ENCODE data around the gene KIF11.
"Not testable (repeated sequence)": the region's sequence is repeated elsewhere in the genome, so short reads cannot be mapped to it uniquely, and the experiment has no call there.

KIF11 gene

DNA sequence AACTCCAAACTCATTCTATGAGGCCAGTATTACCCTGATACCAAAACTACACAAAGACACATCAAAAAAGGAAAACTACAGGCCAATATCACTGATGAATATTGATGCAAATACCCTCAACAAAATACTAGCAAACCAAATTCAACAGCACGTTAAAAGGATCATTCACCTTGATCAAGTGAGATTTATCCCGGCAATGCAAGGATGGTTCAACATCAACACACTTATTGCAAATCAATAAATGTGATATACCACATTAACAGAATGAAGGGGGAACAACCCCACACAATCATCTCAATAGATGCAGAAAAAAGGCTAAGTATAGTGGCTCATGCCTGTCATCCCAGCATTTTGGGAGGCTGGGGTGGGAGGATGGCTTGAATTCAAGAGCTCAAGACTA is 39.0 kb upstream of the KIF11 start:
- TF ChIP-seq, protein P1, sequence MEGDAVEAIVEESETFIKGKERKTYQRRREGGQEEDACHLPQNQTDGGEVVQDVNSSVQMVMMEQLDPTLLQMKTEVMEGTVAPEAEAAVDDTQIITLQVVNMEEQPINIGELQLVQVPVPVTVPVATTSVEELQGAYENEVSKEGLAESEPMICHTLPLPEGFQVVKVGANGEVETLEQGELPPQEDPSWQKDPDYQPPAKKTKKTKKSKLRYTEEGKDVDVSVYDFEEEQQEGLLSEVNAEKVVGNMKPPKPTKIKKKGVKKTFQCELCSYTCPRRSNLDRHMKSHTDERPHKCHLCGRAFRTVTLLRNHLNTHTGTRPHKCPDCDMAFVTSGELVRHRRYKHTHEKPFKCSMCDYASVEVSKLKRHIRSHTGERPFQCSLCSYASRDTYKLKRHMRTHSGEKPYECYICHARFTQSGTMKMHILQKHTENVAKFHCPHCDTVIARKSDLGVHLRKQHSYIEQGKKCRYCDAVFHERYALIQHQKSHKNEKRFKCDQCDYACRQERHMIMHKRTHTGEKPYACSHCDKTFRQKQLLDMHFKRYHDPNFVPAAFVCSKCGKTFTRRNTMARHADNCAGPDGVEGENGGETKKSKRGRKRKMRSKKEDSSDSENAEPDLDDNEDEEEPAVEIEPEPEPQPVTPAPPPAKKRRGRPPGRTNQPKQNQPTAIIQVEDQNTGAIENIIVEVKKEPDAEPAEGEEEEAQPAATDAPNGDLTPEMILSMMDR (IDR thresholded peaks at IDR 0.05; ENCODE audit: insufficient read depth, low read length, missing control alignments): no peak
- POLR2A ChIA-PET: no interaction called here
- CTCF ChIA-PET: no interaction called here
- H3K4me3 ChIP-seq (ENCODE audit: low read depth, low read length): no peak overlapping the region
- no peak for DNase-seq (ENCODE audit: low read depth, low spot score)

DNA sequence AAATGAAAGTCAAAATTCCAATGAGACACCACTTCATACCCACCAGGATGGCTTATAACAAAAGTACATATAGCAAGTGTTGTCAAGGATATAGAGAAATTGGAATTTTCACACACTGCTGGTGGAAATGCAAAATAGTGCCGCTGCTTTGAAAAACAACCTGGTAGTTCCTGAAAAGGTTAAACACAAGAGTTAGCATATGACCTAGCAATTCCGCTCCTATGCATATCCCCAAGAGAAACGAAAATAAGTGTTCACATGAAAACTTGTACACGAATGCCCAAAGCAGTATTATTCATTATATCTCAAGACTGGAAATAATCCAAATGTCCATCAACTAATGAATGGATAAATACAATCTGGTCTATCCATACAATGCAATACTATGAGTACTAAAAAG is 33.9 kb upstream of the KIF11 start:
- no peak overlapping the region for H3K4me3 ChIP-seq (ENCODE audit: low read depth, low read length)
- CTCF ChIA-PET: interaction anchor here (4.1 kb wide), 1 partner anchor 16 kb away, joined by 10 read pairs; the partner anchor contains the start of gene IDE
- DNase-seq (ENCODE audit: low read depth, low spot score): no peak
- POLR2A ChIA-PET: no interaction called here
- TF ChIP-seq, protein P1 (IDR thresholded peaks at IDR 0.05; ENCODE audit: insufficient read depth, low read length, missing control alignments): no peak

DNA sequence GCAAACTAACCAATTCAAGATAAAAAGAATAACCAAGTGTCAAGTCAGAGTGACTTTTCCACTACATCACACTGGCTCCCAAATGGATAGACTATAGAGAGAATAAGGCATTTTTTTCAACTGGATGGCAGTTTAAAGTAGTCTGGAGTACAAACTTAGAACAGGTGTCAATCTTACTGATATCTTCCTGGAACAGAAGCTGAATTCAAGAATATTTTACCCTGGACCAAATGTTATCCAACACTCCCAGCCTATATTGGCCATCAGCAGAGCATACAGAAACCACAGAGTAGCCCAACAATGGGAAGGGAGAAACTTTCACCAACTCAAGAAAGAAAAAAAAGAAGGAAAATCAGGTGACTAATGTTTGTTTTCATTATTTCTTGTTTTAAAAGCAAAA is 30.5 kb upstream of the KIF11 start:
- TF ChIP-seq, protein P1 (IDR thresholded peaks at IDR 0.05; ENCODE audit: insufficient read depth, low read length, missing control alignments): no peak
- H3K4me3 ChIP-seq (ENCODE audit: low read depth, low read length): no peak overlapping the region
- no peak for DNase-seq (ENCODE audit: low read depth, low spot score)
- POLR2A ChIA-PET: no interaction called here
- CTCF ChIA-PET: interaction anchor here (0.8 to 4.1 kb wide), 2 partner anchors 11 to 69 kb away, joined by 3 to 32 read pairs; partner anchors contain the start of gene IDE

DNA sequence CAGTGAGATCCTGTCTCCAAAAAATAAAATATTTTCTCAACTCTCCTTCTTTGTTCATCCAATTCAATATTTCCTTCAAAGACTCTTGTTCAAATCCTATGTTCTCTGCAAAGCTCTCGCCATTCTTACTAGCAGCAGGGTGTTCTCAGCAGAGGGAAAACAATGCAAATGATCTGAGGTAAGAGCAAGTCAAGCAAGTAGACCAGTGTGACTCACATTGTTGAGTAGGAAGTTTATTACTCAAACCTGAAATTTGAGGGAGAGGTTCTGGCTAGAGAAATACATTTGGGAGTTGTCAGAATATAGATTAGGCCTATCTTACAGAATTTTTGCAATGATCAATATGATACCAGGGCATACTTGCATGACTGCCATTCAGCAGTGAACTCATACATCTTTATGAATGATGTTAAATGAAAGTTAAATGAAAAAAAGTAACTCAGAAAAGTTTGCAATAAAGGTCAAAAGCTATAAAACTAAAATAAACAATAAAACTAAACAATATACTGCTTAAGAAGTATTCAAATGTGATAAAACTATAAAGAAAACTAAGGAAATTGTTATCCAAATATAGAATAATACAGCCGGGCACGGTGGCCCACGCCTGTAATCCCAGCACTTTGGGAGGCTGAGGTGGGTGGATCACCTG is 24.9 kb upstream of the KIF11 start:
- ChIA-PET POLR2A (no interaction called here), CTCF (interaction anchor here (0.6 to 11.6 kb wide), 2 partner anchors 50 to 164 kb away, joined by 3 to 150 read pairs; no protein-coding TSS in a partner anchor)
- TF ChIP-seq, protein P1 (IDR thresholded peaks at IDR 0.05; ENCODE audit: insufficient read depth, low read length, missing control alignments): no peak
- DNase-seq (ENCODE audit: low read depth, low spot score): no peak
- no peak overlapping the region for H3K4me3 ChIP-seq (ENCODE audit: low read depth, low read length)

DNA sequence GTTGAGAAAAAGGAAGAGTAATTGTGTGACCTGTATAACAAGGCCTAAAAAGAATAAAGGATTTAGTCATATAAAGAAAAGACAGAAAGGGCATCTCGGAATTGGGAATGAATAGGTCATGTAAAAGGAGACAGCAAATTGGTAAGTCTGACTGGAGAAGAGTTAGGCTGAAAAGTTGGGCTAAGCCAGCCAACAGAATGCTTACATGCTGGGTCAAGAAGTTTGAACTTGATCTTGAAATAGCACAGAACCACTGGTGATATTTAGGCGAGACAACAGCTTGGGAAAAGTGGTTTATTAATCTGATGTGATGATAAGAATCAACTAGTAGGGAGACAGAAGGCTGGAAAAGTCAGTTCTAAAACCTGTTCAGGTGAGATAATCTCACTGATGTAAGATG is 23.9 kb upstream of the KIF11 start:
- TF ChIP-seq, protein P1 (IDR thresholded peaks at IDR 0.05; ENCODE audit: insufficient read depth, low read length, missing control alignments): no peak
- POLR2A ChIA-PET: no interaction called here
- DNase-seq (ENCODE audit: low read depth, low spot score): no peak
- CTCF ChIA-PET: interaction anchor here (1.3 to 11.6 kb wide), 2 partner anchors 11 to 51 kb away, joined by 3 to 150 read pairs; no protein-coding TSS in a partner anchor
- no peak overlapping the region for H3K4me3 ChIP-seq (ENCODE audit: low read depth, low read length)

DNA sequence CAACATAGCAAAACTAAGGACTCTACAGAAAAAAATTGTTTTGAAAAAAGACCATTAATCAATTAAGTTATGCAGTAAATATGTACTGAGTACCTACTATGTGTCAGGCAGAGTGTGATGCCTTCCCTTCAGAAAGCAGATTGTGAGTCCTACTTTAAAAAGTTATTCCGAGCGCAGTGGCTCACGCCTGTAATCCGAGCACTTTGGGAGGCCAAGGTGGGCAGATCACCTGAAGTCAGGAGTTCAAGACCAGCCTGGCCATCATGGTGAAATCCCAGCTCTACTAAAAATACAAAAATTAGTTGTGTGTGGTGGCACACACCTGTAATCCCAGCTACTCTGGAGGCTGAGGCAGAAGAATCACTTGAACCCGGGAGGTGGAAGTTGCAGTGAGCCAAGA is 23.3 kb upstream of the KIF11 start:
- DNase-seq (ENCODE audit: low read depth, low spot score); POLR2A ChIA-PET; H3K4me3 ChIP-seq (ENCODE audit: low read depth, low read length): not testable (repeated sequence)
- CTCF ChIA-PET: interaction anchor here (1.3 to 11.6 kb wide), 2 partner anchors 12 to 51 kb away, joined by 3 to 150 read pairs; no protein-coding TSS in a partner anchor

Data from AG04449 (cell line).